Activated CD8-positive, alpha-beta memory T cell treated with anti-CD3 and anti-CD28 coated beads, Interleukin-2, amount 50 U/mL, for 4 hours (primary cell): ENCODE data around the gene TRAF5.
"Not testable (repeated sequence)": the region's sequence is repeated elsewhere in the genome, so short reads cannot be mapped to it uniquely, and the experiment has no call there.

Experiments used
- DNase-seq: peaks from one replicate; pipeline ENCODE4 v3.0.0-alpha.2; 2020

Gene TRAF5

DNA sequence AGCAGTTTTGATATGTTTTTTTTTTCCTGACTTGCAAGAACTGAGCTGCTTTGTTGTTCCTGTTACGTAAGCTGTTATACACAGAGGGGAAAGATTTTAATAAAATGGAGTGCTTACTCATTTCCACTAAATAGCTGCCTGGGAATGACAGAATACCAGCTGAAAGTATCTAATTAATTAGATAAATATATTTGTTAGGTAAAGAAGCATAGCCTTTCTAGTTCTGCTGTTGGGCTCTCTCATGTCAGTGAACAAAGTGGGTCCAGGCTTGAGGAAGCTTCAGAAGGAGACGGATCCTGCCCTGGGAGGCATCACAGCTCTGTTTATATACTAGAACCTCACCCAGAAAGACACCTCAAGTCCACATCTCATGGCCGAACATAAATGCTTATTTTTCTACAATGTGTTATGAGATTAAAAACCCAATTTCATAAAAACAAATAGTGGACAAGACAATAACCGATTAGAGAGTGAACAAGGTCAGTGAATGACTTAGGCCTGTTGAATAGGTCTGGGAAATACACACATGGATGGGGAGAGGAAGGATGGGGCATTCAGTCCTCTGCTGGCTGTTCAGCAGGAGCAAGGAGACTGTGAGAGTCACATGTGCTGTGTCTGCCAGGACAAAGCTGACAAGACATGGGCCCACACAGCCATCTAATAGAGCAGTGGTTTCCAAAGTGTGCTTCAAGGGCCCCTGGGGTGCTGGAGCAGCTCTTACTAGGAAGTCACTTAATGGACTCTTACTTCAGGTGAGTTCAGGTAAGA is 20.6 kb downstream of the TRAF5 start:
- DNase-seq, result no peak

DNA sequence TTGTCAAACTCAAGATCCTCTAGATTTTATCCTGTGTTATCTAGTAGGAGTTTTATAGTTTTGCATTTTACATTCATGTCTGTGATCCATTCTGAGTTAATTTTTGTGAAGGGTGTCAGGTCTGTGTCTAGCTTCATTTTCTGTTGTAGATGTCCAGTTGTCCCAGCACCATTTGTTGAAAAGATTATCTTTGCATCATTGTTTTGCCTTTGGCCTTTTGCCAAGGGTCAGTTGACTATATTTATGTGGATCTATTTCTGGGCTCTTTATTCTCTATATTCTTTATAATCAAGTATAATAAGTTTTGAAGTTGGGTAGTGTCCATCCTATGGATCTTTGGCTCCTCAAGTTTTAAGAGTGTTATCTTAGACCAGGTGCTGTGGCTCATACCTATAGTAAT is 21.9 kb downstream of the TRAF5 start:
- DNase-seq, result no peak

DNA sequence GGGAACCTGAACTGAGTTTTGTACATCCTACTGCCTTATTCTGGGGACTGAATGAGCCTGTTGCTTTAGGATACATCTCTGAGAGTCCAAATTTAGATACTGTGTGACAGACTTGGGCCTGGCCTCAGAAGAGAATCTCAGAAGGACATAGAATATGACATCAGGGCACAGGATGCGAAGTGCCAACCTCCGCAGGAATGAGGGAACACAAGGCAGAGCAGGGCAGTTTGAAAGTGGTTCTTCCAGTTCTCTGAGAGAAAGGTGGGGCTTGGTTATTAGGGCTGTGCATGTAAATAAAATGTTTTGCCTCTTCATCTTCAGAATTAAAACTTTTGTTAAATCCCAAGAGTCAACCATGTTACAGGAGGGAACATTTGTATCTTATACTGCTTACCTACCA is 23.1 kb downstream of the TRAF5 start:
- DNase-seq, result no peak

GRCh38 chr1:211352055-211352454 is 25.4 kb downstream of the TRAF5 start:
- not testable (repeated sequence) for DNase-seq

- DNase-seq, result no peak
Measured at GRCh38 chr1:211352465-211352864, 25.8 kb downstream of the TRAF5 start.

GRCh38 chr1:211352985-211353515 is 26.4 kb downstream of the TRAF5 start:
- peak; percentile 67 for DNase-seq

DNA sequence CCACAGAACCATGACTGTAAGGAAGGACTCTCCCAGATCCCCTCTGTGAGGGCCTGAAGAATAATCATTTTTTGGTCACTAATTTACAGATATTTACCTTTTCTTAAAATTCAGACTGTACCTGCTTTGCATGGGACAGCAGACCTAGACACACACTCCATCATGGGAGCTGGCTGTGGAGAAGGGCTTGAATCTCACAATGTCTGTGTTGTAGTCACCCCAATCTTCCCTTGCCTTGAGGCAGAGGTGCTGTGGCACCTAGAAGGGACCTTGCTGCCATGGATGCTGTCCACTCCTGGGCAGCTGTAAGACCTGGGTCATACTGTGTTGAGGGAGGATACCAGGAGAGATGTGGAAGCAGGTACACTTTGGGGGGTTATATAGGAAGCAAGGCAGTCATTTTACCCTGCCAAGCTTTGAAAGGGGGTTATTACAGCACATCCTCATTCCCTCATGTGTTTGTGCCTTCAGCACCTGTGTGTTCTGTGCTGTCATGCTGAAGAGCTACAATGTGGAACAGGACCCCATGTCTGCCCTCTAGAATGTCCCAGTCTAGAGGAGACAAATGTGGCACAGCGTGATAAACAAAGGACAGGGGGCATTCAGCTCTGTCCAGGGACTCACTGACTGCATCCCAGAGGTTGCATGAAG is 27.1 kb downstream of the TRAF5 start:
- DNase-seq, result no peak

DNA sequence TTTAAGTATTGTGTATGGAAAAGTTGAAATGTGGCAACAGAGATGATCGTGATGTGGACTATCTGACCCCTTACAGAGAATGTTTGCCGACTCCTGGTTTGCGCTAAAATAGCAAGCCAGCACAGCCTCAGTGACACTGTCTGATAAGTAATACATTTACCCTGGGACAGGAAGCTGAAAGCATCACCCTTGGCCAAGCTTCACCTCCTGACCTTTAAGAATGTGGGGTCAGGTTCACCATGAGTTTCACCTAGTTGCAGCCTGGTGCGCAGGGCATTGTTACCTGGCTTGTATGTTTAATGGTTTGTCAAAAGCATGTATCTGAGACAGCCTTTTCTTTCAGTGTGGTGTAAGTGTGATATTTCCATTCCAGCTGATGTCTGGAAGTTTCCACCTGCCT is 29.2 kb downstream of the TRAF5 start:
- DNase-seq, result peak; percentile 24

GRCh38 chr1:211356723-211357407 is 30.2 kb downstream of the TRAF5 start:
- DNase-seq, result no peak

DNA sequence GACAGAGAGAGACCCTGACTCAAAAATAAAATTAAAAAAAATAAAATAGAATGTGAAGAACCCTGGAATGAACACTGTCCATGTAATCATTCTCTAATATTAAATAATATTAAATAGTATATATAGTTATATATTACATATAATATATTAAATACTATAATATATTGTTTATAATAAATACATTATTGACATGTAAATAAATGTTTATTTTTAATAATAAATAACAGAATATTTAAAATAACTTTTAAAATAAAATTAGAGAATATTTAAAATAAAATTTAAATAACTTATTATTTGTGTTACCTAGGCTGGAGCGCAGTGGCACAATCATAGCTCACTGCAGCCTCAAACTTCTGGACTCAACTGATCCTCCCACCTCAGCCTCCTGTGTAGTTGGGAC is 32.1 kb downstream of the TRAF5 start:
- DNase-seq, result no peak

DNA sequence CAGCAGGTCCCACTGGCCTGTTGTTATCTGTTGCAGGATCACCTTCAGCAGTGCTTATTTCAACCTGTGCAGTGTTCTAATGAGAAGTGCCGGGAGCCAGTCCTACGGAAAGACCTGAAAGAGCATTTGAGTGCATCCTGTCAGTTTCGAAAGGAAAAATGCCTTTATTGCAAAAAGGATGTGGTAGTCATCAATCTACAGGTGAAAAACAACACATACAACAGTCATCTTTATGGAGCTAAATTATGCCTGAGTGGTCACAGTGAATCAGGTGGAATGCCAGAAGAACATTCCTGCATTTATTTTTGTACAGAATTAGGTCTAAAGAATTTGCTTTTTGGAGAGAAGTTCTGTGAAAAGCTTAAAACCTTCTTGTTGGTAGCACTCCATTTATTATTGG is 33.2 kb downstream of the TRAF5 start:
- DNase-seq, result no peak

- no peak for DNase-seq
Measured at GRCh38 chr1:211361202-211361601, 34.6 kb downstream of the TRAF5 start.

DNA sequence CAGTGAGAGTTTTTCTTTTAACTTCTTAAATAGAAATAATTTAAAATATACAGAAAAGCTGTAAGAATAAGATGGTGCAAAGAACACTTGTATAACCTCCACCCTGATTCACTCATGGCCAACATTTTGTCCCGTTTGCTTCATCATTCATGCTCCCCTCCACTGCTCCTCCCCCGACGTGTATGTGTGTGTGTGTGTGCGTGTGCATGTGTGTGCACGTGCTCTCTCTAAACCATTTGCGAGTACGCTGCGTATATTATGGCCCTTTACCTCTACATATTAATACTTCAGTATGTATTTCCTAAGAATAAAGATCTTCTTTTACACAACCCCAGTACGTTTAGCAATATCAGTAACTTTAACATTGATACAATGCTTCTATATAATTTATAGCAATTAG is 43.0 kb downstream of the TRAF5 start:
- DNase-seq, result no peak

- no peak for DNase-seq
Measured at GRCh38 chr1:211370669-211371068, 44.0 kb downstream of the TRAF5 start.

GRCh38 chr1:211371406-211372105 is 44.9 kb downstream of the TRAF5 start:
- no peak for DNase-seq

- no peak for DNase-seq
Measured at GRCh38 chr1:211372463-211372862, 45.8 kb downstream of the TRAF5 start.

DNA sequence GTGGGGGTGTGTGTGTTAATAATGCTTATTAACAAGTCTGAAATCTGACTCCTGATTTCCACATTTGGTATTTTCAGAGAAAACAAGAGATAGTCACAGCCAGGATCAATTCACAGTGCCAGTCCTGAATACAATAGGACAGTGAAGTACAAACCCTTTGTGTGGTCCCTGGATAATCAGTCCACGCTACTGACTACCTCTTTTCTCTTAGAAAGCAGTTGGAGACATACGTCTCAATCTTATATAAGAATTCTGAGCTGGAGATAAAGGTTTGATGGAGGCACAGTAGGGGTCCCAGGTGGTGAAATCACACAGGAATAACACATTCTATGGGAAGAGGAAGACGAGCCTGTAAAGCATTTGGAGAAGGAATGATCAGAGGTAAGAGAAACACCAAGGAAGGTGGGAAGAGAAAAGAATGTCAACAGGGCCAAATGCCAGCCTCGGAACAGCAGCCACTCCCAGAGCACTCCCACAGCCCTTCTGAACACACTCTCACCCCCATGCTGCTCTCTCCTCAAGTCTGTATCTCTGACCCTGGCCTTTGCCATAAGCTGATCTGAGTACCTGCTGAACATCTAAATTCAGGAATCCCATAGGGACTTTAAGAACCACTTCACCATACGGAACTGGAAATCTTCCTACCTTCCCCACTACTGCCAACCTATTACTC is 48.6 kb downstream of the TRAF5 start:
- DNase-seq, result no peak

DNA sequence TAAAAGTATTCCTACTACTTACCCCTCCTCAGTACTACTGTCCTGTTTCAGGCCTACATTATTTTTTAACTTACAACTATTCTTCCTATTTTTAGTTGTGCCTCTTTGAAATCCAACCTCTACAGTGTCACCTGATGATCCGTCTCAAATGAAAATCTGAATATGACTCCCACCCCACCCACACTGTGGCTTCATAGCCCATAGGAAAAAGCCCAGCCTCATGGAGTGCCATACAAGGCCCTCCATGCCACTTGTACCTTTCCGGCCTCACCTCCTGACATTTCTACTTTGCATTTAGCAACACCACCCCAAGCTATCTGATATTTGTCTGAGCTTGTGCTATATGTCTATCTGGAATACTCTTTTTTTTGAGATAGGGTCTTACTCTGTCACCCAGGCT is 49.3 kb downstream of the TRAF5 start:
- no peak for DNase-seq

DNA sequence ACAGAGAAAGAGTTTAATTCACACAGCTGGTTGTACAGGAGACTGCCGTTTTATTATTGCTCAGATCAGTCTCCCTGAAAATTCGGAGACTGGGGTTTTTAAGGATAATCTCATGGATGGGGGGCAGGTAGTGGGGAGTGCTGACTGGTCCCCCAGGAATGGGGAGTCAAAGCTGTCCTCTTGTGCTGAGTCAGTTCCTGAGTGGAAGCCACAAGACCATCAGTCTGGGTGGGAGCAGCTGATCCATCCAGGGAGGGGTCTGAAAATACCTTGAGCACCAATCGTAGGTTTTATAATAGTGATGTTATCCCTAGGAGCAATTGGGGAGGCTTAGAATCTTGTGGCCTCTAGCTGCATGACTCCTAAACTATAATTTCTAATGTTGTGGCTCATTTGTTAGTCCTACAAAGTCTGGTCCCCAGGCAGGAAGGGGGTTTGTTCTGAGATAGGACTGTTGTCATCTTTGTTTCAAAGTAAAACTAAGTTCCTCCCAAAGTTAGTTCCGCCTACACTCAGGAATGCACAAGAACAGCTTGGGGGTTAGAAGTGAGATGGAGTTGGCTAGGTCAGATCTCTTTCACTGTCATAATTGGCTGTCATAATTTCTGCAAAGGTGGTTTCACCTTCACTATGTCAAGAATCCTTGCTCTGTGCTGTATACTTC is 50.3 kb downstream of the TRAF5 start:
- no peak for DNase-seq

GRCh38 chr1:211377539-211378450 is 51.2 kb downstream of the TRAF5 start:
- DNase-seq, result no peak

GRCh38 chr1:211378844-211379243 is 52.2 kb downstream of the TRAF5 start:
- DNase-seq, result no peak
